ENCODE data around the gene PLA2G6.

- TF ChIP-seq CTCF (IDR thresholded peaks at IDR 0.05) = no peak
- TF ChIP-seq POLR2A (IDR thresholded peaks at IDR 0.05) = no peak
These were observed 99.4 kb downstream of the PLA2G6 start for GRCh38 chr22:38081941-38082828.
